Keratinocyte (primary cell): ENCODE results near the gene ADO. TPM values are rescaled to one million over a fixed set of nuclear protein-coding genes. Genes with fewer than 3 reads are reported as not detected.

Experiments used
- DNase-seq: peaks from one replicate; pipeline ENCODE4 v3.0.0-alpha.2; 2011; ENCODE audit warnings: low read depth, missing footprints, low spot score
- FAIRE-seq: peaks from 2 replicates; lab custom pipeline; 2011; peaks lifted over from hg19 to GRCh38; lab: Jason Lieb, UNC
- H2AFZ ChIP-seq: 2 replicates; pipeline ENCODE4 v1.6.0; 2012; ENCODE audit warnings: low read length, control low read depth, inconsistent platforms; ENCODE audit not compliant: control insufficient read depth
- H3K27ac ChIP-seq: 2 replicates; pipeline ENCODE4 v1.5.1; 2011; ENCODE audit warnings: low read length; ENCODE audit not compliant: control insufficient read depth, insufficient read depth
- H3K27me3 ChIP-seq: 3 replicates; pipeline ENCODE4 v1.6.0; 2011; ENCODE audit warnings: low read length; ENCODE audit not compliant: control insufficient read depth, insufficient read depth; ENCODE audit errors: extremely low read depth
- H3K36me3 ChIP-seq, 2 experiments: 2 replicates in 1 of 2; 3 replicates in 1 of 2; pipeline ENCODE4 v1.5.1; 2011; ENCODE audit warnings: low read length in 2 of 2, mild to moderate bottlenecking in 1 of 2; ENCODE audit not compliant: control insufficient read depth in 2 of 2, insufficient read depth in 2 of 2; ENCODE audit errors: extremely low read depth in 1 of 2
- H3K4me1 ChIP-seq: 3 replicates; pipeline ENCODE4 v1.5.1; 2011; ENCODE audit warnings: low read length; ENCODE audit not compliant: control insufficient read depth, insufficient read depth; ENCODE audit errors: extremely low read depth
- H3K4me2 ChIP-seq: 3 replicates; pipeline ENCODE4 v1.6.0; 2011; ENCODE audit warnings: low read depth, low read length; ENCODE audit not compliant: control insufficient read depth, insufficient read depth; ENCODE audit errors: extremely low read depth
- H3K4me3 ChIP-seq, 3 experiments: fragments of 200-600 bp in 1 of 3; sonication (generic) in 1 of 3; 2 replicates in 2 of 3; 3 replicates in 1 of 3; pipeline ENCODE4 v1.5.1; 2011 to 2016; ENCODE audit warnings: low read length in 3 of 3, mild to moderate bottlenecking in 3 of 3, control low read depth in 2 of 3, inconsistent platforms in 1 of 3, low read depth in 1 of 3, mixed read lengths in 1 of 3, mixed run types in 1 of 3, moderate library complexity in 1 of 3; ENCODE audit not compliant: control insufficient read depth in 2 of 3, insufficient read depth in 2 of 3; ENCODE audit errors: extremely low read depth in 1 of 3
- H3K79me2 ChIP-seq: 2 replicates; pipeline ENCODE4 v1.6.0; 2012; ENCODE audit warnings: low read length; ENCODE audit not compliant: control insufficient read depth, insufficient read depth
- H3K9ac ChIP-seq: 3 replicates; pipeline ENCODE4 v1.6.0; 2011; ENCODE audit warnings: low read length; ENCODE audit not compliant: control insufficient read depth, insufficient read depth; ENCODE audit errors: extremely low read depth
- H3K9me1 ChIP-seq: 3 replicates; pipeline ENCODE4 v1.6.0; 2011; ENCODE audit warnings: low read length; ENCODE audit not compliant: control insufficient read depth, insufficient read depth; ENCODE audit errors: extremely low read depth
- H3K9me3 ChIP-seq: 2 replicates; pipeline ENCODE4 v1.5.1; 2012; ENCODE audit warnings: low read depth, low read length; ENCODE audit not compliant: control insufficient read depth
- H4K20me1 ChIP-seq: 3 replicates; pipeline ENCODE4 v1.6.0; 2011; ENCODE audit warnings: low read length; ENCODE audit not compliant: control insufficient read depth, insufficient read depth; ENCODE audit errors: extremely low read depth
- CTCF ChIP-seq, 3 experiments: IDR thresholded peaks in 1 of 3; conservative IDR thresholded peaks in 1 of 3; optimal IDR thresholded peaks in 1 of 3; 2 replicates in 2 of 3; 3 replicates in 1 of 3; pipeline versions ENCODE3 to v1.5.1; 2011; ENCODE audit warnings: low read length in 3 of 3, mild to moderate bottlenecking in 3 of 3, moderate library complexity in 2 of 3, control low read depth in 1 of 3, inconsistent platforms in 1 of 3; ENCODE audit not compliant: insufficient read depth in 2 of 3; ENCODE audit errors: extremely low read depth in 1 of 3
- EZH2 ChIP-seq: IDR thresholded peaks from one replicate; pipeline ENCODE4 v1.6.1; 2012; ENCODE audit warnings: inconsistent platforms, mild to moderate bottlenecking, low read length, moderate library complexity
- dilution Hi-C: fragments of 300-500 bp; cut with MboI; formaldehyde crosslinking; loops from one replicate; pipeline ENCODE4 v1.7.0; 2020; ENCODE audit warnings: low sequenced_read_pairs; ENCODE audit not compliant: extremely low pct_ligation_motif_present
- polyA minus RNA-seq, 3 experiments: library from RNA; depleted of rRNA, polyadenylated mRNA; stranded (reverse); fragments of >200 nt; gene quantifications; 1 replicate in 1 of 3; 2 replicates in 1 of 3; 3 replicates in 1 of 3; pipeline ENCODE4 v1.2.3, GENCODE V29; 2011
- polyA plus RNA-seq, 5 experiments: library from polyadenylated mRNA; depleted of rRNA in 3 of 5; stranded (reverse) in 3 of 5; stranded (forward) in 1 of 5; unstranded in 1 of 5; fragments of >200 nt; gene quantifications; 1 replicate in 1 of 5; 2 replicates in 3 of 5; 3 replicates in 1 of 5; pipeline versions ENCODE4 v1.2.1 to v1.2.3, GENCODE V29; 2011 to 2012; ENCODE audit warnings: missing spikeins in 2 of 5, low read depth in 1 of 5, low replicate concordance in 1 of 5

ADO gene
- polyA plus RNA-seq (9.6 to 16.5 TPM (median 13.2 TPM) in 3 replicates), polyA minus RNA-seq (4.8 to 9.7 TPM (median 7.2 TPM) in 3 replicates)
- 2.5 TPM for polyA plus RNA-seq (2011; ENCODE audit: low read depth)
- 11.8 and 19.8 TPM in 2 replicates for polyA plus RNA-seq (2011; cell fraction: cytosol; rRNA removed)
- polyA plus RNA-seq (2011; cell fraction: nucleus; rRNA removed): 10.4 and 11.2 TPM in 2 replicates
- polyA plus RNA-seq (2012; ENCODE audit: low replicate concordance): 7.6 and 10.9 TPM in 2 replicates
- 26.9 TPM for polyA minus RNA-seq (2011; cell fraction: cytosol; rRNA and poly(A)+ RNA removed)
- polyA minus RNA-seq (2011; cell fraction: nucleus; rRNA and poly(A)+ RNA removed): 7.0 and 7.9 TPM in 2 replicates

DNA sequence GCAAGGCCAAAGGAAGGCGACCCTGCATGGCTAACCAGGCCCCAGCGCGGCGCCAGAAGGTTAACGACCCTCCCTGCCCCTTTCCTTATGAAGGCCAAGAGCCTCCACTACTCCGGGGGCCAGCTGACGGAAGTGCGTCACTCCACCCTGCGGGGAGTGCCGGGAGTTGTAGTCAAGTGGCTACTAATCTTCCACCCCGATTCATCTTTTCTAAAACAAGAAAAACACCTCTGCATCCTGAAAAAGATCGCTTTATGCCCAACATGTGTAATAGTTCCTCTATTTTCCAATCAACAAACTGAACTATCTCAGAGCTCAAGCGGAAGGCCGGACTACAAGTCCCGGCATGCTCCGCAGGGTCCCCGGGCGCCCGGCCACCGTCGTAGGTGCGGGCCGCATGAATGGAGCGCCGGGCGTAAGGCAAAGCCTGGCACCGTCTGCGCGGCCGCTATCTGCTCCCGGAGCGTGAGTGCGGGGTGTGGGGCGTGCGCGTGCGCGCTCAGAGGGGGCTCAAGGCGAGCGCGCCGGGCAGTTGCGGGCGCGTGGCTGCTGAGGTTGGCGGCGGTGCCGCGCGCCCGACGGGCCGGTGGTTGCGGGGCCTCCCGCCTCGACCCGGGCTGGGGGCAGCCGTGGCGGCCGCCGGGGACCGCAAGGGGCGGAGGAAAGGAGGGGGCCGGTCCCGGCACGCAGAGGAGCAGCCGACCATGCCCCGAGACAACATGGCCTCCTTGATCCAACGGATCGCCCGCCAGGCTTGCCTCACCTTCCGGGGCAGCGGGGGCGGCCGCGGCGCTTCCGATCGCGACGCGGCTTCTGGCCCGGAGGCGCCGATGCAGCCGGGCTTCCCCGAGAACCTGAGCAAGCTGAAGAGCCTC lies at the start of gene ADO:
TSS of gene ADO (plus strand) at position 365 of the 875 bp plus-strand sequence. CDS start at position 705, 340 bp downstream.
- peaks cover 7% of the 10 kb centered on the region for H3K27me3 ChIP-seq
- H3K4me3 ChIP-seq: peak within 1 kb of the TSS; percentile 75 to 92 (median 83)
- DNase-seq (no peak), FAIRE-seq (no peak)
- peaks cover 14% of the 10 kb centered on the region for H3K4me1 ChIP-seq
- H3K9ac ChIP-seq: peak within 1 kb of the TSS; percentile 86
- peaks cover 31% of the 10 kb centered on the region for H3K79me2 ChIP-seq
- dilution Hi-C loops: loop anchor here (25.0 kb wide), 1 partner anchor 192 kb away; no protein-coding TSS in a partner anchor
- H3K9me3 ChIP-seq: no peaks in the 10 kb centered on the region
- TF ChIP-seq CTCF (optimal IDR thresholded peaks at IDR 0.05 in 1 of 3, IDR thresholded peaks at IDR 0.05 in 1 of 3, conservative IDR thresholded peaks at IDR 0.05 in 1 of 3; ENCODE audit: extremely low read depth in 1 of 3, insufficient read depth in 2 of 3, low read length in 3 of 3) (no peak), EZH2 (no peak)
- H3K36me3 ChIP-seq: no peaks in the 10 kb centered on the region
- H2AFZ ChIP-seq: peak within 1 kb of the TSS; percentile 99
- H4K20me1 ChIP-seq: no peaks in the 10 kb centered on the region
- peak within 1 kb of the TSS; percentile 90 for H3K4me2 ChIP-seq
- peaks cover 2% of the 10 kb centered on the region for H3K9me1 ChIP-seq
- H3K27ac ChIP-seq: peak within 1 kb of the TSS; percentile 93

DNA sequence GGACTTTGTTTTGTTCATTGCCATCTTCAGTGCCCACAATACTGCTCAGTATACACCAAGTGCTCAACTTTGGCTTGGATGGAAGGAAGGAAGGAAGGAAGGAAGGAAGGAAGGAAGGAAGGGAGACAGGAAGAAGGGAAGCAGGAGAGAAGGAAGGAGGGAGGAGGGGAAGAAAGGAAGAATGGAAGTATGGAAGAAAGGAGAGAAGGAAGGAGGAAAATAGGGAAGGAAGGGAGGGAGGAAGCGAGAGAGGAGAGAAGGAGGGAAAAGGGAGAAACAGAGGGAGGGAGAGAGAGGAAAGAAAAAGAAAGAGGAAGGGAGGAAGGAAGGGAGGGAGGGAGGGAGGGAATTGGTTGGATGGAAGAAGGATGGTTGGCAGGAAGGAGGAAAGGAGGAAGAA lies 49.6 kb upstream of the ADO start:
- dilution Hi-C loops: no loop called here
- no peak overlapping the region for H3K27ac ChIP-seq
- no peaks in the 10 kb centered on the region for H3K9me3 ChIP-seq
- FAIRE-seq: no peak
- H2AFZ ChIP-seq: no peak overlapping the region
- H3K9ac ChIP-seq: no peak overlapping the region
- H3K4me2 ChIP-seq: no peak overlapping the region
- H3K79me2 ChIP-seq: no peaks in the 10 kb centered on the region
- H4K20me1 ChIP-seq: no peaks in the 10 kb centered on the region
- TF ChIP-seq EZH2: no peak
- no peak for TF ChIP-seq CTCF (optimal IDR thresholded peaks at IDR 0.05 in 1 of 3, IDR thresholded peaks at IDR 0.05 in 1 of 3, conservative IDR thresholded peaks at IDR 0.05 in 1 of 3; ENCODE audit: extremely low read depth in 1 of 3, insufficient read depth in 2 of 3, low read length in 3 of 3)
- H3K4me3 ChIP-seq: no peak overlapping the region
- H3K27me3 ChIP-seq: peaks cover 4% of the 10 kb centered on the region
- H3K9me1 ChIP-seq: no peaks in the 10 kb centered on the region
- H3K4me1 ChIP-seq: no peaks in the 10 kb centered on the region
- no peaks in the 10 kb centered on the region for H3K36me3 ChIP-seq
- DNase-seq: no peak
